SK-N-DZ (cell line): ENCODE data around the gene SNRNP200.
A peak's percentile ranks its signal among the peaks of the same experiment; 100 is the strongest.

ENCODE experiments used
- DNase-seq: peaks from one replicate; pipeline ENCODE4 v3.0.0-alpha.2; 2015; ENCODE audit warnings: low spot score

Gene SNRNP200

DNA sequence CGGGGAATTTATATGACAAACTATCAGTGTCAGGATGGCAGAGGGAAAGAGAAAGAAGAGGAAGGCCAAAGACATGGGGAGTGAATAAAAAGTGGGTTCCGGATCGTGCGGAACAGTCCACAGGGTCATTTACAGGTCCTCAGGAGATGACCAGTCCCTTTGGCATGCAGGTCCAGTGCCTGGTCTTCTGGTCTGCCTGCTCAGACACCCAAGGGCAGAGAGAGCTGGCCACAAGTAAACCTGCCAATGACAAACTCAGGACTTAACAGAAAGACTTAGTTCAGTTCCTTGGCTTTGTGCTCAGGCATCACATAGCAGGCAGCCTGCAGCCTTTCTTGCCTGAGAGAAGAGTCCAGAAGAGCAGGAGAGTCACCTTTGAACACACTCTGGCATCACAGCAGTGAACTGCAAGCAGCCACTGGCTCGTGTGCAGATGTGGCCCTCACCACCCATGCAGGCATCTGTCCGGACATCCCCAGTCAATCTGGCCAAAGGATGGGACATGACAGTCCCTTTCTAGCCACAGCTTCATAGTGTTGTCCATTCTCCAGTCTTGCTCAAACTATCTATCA, 53.5 kb downstream of the SNRNP200 start:
- DNase-seq = peak; percentile 51

DNA sequence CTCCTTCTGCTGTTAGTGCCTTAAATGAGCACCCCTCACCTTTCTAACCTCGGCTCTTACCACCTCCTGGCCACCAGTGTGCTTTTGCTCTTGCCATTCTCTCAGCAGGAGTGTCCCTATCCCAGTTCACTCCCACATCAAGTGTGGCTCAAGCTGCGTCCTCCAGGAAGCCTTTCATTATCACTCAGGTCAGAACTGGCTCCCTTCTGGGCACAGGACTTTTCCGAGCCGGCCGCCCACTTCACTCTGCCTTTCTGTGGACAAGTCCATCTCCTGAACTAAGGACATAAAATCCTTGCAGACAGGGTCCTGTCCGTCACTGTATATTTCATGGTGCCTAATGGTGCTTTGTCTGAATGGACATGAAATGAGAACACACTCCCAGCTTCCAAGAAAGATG, 55.2 kb downstream of the SNRNP200 start:
- DNase-seq = no peak

DNA sequence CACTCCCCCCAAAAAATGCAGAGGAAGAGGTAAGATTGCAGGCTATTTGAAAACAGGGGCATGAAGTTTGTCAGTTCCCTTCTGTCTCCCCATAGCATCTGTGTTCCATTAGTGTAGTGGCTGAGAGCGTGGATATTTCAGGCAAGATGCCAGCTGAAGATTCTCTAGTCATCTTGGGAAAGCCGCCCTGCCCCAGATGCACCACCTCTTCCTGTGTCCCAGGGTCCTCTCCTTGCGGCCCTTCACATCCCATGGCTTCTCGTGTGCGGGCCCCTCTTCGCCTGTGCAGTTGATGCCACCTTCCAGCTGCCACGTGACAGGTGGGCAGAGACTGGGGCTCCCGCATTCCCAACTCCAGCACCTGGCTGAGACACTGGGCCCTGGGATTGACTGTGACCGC, 55.7 kb downstream of the SNRNP200 start:
- DNase-seq = no peak

GRCh38 chr2:96248624-96249023, 56.7 kb downstream of the SNRNP200 start:
- DNase-seq = no peak

DNA sequence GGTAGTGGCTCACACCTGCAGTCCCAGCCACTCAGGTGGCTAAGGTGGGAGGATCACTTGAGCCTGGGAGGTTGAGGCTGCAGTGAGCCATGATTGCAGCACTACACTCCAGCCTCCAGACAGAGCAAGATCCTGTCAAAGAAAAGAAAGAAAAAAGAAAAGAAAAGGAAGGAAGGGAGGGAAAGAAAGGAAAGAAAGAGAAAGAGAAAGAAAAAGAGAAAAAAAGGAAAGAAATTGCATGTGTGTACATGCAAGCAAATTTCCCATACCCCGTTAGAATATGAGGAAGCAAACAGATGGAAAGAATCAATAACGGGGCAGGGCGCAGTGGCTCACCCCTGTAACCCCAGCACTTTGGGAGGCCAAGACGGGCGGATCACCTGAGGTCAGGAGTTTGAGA, 57.5 kb downstream of the SNRNP200 start:
- no peak for DNase-seq

GRCh38 chr2:96247009-96247408, 58.3 kb downstream of the SNRNP200 start:
- no peak for DNase-seq

- no peak for DNase-seq
These were observed 59.5 kb downstream of the SNRNP200 start for GRCh38 chr2:96245609-96246390.

DNA sequence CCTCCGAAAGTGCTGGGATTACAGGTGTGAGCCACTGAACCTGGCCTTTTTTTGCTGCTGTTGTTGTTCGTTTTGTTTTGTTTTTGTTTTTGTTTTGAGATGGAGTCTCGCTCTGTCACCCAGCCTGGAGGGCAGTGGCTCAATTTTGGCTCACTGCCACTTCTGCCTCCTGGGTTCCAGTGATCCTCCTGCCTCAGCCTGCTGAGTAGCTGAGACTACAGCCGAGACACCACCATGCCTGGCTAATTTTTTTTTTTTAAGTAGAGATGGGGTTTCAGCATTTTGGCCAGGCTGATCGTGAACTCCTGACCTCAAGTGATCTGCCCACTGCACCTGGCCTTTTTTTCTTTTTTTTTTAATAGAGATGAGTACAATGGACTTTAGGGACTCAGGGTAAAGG, 61.5 kb downstream of the SNRNP200 start:
- no peak for DNase-seq

- DNase-seq = no peak
These were observed 63.3 kb downstream of the SNRNP200 start for GRCh38 chr2:96241900-96242611.

DNA sequence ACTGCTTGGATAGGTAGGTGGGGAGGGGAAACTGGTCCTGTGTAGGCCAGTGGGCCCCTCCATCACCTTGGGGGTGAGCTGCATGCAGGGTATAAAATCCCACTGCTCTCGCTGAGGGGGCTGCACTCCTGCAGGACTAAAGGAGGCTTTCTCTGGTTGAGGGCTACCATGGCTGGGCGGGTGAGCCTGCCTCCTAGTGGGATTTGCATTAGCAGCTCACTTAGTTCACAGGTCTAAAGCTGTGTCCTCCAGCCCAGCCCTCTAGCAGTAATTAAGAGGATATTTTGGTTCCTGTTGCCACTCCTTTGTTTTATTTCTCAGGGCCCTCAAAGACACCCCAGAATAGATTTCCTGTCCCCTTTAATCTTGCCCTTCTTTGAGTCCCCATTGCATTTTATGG, 64.1 kb downstream of the SNRNP200 start:
- DNase-seq = no peak

DNA sequence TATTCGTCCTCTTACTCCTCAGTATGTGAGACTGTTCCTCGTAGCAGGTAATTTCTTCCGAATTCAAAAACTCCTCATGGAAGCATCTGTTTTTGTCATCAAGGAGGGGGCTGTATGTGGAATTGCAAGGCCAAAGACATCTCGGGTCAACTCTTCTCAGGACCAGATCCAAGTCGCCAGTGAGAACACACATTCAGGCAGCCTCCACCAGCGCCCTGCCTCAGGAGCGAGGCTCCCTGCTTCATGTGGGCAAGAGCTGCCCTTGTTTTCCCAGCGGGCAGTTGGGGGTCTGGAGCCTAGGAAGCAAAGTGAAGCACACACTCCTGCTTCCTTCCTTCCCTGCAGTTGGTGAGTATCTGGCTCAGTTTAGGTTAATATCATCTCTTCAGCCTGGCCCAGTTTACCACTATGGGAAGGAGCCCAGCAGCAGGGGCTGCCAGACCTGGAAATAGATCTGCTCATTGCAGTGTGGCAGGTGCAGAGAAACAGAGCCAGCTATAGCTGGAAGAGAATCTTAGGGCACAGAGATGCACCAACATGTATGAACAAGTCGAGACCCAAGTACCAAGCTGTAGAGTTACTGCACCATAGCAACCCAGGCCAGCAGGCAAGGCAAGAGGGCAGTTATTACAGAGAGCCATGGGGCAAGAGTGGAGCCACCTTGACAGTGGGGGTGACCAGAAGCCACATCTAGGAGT, 64.9 kb downstream of the SNRNP200 start:
- no peak for DNase-seq

DNA sequence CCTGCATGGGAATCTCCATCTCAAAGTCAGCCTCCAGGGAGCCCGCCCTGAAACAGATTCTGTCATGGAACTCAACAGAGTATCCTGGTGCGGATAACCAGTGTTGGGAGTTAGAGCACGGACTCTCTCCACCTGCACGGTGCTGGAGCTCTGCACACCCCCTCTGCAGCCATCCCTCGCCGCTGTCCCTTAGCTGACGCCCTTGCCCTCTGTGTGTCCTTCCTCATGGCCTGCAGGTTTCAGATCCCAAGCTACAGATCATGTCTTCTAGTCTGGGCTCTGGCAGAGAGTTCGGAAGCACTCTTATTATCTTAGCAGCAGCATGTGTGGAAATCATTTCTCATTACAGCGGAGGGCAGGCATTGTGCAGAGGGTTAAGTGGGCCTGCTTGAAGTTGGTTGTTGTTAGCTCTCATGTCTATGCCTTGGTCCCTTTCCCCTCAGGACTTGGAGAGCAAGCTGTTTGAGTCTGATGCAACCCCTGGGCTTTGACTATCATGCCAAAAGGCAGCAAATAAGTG, 65.5 kb downstream of the SNRNP200 start:
- DNase-seq = no peak

DNA sequence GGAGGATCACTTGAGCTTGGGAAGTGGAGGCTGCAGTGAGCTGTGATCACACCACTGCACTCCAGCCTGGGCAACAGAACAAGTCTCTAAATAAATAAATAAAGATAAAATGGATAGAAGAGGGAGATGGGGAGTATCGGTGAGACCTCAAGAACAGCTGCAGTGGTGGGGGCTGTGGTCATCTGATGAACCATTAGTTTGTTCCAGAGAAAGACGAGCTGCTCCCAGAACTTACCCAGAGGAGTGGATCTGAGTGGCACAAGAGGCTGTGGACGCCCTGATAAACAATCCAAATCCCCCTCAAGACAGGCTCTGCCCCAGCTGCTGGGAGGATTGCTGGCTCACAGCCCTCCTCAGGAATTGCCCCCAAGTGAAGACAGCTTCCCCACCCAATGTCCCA, 66.3 kb downstream of the SNRNP200 start:
- DNase-seq = no peak

- DNase-seq = no peak
These were observed 67.1 kb downstream of the SNRNP200 start for GRCh38 chr2:96238266-96238665.

- no peak for DNase-seq
These were observed 68.5 kb downstream of the SNRNP200 start for GRCh38 chr2:96236882-96237281.

DNA sequence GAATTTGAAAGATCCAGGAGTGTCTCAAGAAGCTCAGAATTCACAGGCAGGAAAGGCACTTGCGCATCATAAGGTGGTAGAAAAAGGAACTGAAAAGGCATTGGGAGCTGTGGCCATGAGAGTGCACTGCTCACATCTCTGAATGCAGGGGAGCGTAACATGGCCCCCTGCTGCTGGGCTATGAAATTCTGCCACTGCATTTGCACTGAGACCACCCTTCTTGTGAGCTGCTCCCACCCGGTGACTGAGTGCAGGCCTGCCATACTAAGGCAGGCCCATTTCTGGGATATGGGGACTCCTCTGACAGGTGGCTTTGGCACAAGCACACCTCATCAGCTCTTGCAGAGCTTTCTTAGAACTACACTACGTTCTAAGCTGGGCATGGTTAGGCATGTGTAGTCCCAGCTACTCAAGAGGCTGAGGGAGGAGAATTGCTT, 71.4 kb downstream of the SNRNP200 start:
- no peak for DNase-seq

DNA sequence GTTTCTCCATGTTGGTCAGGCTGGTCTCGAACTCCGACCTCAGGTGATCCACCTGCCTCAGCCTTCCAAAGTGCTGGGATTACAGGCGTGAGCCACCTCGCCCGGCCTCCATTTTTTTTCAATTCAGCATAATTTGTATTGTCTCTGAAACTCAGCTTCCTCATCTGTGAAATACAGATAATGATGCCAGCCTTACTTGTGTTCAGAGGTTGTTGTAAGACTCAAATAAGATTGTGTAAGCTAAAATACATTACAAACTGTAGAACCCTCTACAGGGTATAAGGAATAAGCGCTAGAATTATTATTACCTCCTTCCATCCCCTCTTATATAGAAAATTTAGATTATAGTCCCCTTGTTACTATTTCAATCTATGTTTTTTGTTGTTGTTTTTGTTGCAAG, 71.9 kb downstream of the SNRNP200 start:
- DNase-seq = no peak

GRCh38 chr2:96231316-96231715, 74.0 kb downstream of the SNRNP200 start:
- no peak for DNase-seq

DNA sequence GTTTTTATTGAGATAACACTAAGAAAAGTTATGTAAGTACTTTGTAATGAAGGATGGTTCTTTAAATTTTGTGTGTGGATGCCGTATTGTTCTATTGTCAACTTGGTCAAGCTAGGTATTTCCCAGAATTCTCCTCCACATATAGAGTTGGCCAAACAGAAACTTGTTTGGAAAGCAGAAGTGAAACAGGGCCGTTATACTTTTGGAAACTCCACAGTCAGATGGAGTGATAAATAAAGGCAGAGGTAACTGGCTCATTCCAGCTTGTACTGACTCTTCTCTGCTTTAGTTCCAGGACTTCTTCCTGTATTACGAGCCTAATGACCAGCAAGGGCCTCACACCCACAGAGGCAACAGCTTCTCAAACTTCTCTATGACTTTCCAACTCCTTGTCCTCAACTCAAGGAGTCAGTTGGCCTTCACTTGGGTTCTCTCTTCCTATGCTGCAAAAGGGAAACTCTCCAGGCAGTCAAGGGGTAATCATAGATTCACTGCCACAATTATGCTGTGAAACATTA, 80.3 kb downstream of the SNRNP200 start:
- no peak for DNase-seq
